SH-SY5Y (cell line): ENCODE measurements around the gene LRRTM4.

Experiments
- GATA2 ChIP-seq: IDR thresholded peaks from 2 replicates; pipeline ENCODE4 v1.6.1; 2011; ENCODE audit warnings: mild to moderate bottlenecking, low read depth, low read length
- GATA3 ChIP-seq: IDR thresholded peaks from 2 replicates; pipeline ENCODE4 v1.6.1; 2011; ENCODE audit warnings: low read depth, mild to moderate bottlenecking, low read length, moderate library complexity

The LRRTM4 gene

GRCh38 chr2:77028032-77028600, 494.1 kb downstream of the LRRTM4 start:
- TF ChIP-seq GATA3 (no peak), GATA2 (no peak)

DNA sequence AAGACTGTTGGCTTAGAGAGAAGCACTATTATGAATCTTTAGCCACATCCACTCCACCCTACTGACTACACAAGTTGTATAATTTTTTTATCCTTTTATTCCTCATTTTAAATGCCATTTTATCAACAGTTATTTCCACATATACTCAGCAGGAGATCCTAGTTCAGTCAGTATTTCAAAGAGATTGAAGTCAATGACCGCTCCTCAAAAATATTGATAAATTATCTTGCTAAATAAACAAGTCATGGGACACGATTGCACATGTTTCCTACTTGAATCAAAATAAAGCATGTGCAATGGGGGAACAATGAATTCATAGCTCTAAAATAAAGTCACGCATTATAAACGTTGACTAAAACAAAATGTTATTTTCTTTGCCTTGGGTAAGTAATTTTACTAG, 496.5 kb downstream of the LRRTM4 start:
- TF ChIP-seq GATA2 (no peak), GATA3 (no peak)

DNA sequence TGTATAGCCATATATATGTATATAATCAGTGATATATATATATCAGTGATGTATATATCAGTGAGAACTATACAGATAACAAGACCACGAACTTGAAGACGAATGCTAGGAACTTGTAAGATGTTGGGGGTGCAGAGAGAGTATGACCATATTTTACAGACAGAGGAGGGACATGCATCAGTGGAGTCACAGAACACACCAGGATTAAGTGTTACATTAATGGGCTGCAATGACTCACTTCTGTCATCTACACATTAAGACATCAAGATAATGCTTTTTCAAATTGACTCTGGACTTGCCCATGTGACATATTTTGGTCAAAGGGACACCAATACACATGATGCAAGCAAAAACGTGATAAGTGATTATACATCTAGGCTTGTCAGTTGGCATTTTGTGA, 501.0 kb downstream of the LRRTM4 start:
- no peak for TF ChIP-seq GATA3

GRCh38 chr2:77018219-77018618, 504.0 kb downstream of the LRRTM4 start:
- TF ChIP-seq GATA3, result no peak
- TF ChIP-seq GATA2, result no peak

DNA sequence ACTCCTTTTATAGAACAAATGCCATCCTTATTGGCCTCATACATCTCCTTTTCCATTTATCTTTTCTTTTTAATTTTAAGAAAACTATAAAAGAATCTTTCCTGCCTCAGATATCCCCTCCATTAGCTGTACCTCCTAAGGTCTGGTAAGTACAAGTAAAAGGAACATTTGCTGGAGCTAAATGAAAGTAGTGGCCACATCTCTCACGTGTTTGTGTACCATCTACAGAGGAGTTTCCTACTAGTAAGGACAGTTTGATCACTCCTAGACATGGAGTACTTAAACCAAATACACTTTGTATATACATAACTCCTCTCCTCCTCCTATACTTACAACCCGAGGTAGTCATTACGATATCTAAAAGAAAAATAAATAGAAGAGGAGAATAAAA, 504.8 kb downstream of the LRRTM4 start:
- TF ChIP-seq GATA2, result no peak
- no peak for TF ChIP-seq GATA3

- TF ChIP-seq GATA2, result no peak
- no peak for TF ChIP-seq GATA3
Measured at GRCh38 chr2:77016443-77017354, 505.5 kb downstream of the LRRTM4 start.

- TF ChIP-seq GATA3 (no peak), GATA2 (no peak)
Measured at GRCh38 chr2:77013953-77014352, 508.2 kb downstream of the LRRTM4 start.

DNA sequence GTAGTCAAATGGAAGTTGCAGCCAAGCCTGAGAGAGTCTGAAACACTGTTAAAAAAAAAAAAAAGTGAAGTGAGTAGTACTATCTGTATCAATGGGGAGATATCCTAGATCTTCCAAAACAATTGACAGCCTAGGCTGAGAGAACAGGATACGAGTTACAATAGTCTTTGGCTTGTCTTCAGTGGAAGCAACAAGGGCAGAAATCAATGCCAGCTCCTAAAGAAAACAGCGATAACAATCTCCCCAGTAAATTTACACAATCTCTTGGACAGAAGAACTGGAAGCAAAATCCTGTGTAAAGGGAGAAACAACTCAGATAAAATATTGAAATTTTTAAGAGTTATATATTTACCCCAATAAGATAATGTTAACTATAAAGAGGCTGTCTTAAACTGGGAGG, 508.7 kb downstream of the LRRTM4 start:
- TF ChIP-seq GATA3 (no peak), GATA2 (no peak)

DNA sequence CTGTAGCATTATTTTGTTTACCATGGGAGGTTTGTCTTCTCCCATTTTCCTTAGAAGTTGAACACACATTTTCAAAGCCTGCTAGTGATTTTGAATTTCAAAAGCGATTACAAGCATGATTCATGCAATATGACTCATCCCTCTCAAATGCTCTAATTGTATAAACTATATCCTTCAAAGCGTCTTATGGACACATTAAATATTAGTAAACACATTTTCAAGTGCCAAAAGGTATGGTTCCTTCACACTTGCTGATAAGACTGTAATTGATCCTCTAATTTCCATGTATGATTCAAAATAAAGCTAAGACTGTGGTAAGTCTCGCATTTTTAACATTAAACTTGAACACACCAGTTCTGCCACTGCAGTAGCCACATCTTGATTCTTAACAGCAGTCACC, 512.9 kb downstream of the LRRTM4 start:
- TF ChIP-seq GATA2 (no peak), GATA3 (no peak)

DNA sequence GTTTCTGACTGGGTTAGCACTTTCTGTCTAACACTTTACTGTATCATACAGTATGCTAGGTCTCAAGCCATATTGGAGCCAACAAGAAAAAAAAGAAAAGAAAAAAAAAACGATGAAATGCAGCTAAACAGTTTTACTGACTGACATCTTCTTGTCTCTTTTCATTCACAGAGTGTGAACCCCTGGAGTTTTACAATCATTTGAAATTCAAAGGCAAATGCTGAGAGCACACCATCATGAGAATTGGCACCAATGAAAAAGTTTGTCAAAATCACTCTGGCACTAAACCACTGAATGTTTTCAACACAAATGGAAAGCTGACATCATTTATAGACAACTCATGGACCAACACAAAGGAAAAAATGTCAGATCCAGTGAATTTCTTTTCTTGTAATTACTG, 513.3 kb downstream of the LRRTM4 start:
- no peak for TF ChIP-seq GATA2
- TF ChIP-seq GATA3, result no peak

GRCh38 chr2:77007686-77008085, 514.5 kb downstream of the LRRTM4 start:
- TF ChIP-seq GATA2 (no peak), GATA3 (no peak)

GRCh38 chr2:77005522-77005921, 516.7 kb downstream of the LRRTM4 start:
- no peak for TF ChIP-seq GATA2
- no peak for TF ChIP-seq GATA3

DNA sequence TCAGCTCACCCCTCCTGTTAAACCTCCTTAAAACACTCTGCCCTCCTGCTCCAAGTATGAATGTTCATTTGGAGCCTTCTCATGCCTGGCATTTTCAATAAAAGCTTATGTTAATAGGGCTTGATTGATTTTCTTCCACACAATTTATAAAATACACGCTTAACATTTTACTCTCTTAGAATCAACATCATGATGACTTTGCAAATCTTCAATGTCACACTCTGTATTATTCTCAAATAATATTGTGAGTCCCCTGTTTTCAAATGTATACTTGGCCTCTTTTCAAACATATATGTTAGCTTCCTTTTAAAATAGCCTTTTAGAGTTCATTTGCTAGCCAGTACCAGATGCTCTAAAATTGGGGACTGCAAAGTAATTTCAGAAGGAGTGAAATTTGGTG, 520.3 kb downstream of the LRRTM4 start:
- TF ChIP-seq GATA3 (no peak), GATA2 (no peak)

GRCh38 chr2:76998704-76999103, 523.5 kb downstream of the LRRTM4 start:
- TF ChIP-seq GATA3 (no peak), GATA2 (no peak)

DNA sequence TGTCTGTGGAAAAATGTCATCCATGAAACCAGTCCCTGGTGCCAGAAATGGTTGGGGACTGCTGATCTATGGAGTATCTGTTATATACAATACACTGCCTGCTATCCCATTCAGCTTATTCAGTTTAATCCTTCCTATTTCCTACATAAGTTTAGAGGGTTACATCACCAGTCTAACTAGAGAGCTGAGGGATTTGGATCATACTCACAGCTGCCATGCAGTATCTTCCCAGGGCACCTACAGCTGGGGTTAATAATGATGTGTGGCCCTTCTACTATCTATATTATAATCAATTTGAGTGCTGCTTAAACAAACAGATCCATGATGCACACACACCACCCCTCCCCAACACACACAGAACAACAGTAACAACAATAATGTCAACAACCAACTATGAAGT, 524.0 kb downstream of the LRRTM4 start:
- TF ChIP-seq GATA2, result no peak
- no peak for TF ChIP-seq GATA3
